ENCODE results near the gene MED13L. TPM values are rescaled to one million over a fixed set of nuclear protein-coding genes. Genes with fewer than 3 reads are reported as not detected.

Gene MED13L
- total and polyA plus RNA-seq, 2 donors (not counting 3 experiments of a cell fraction or from before 2014, with no cell fraction given) = 27.4 to 93.6 TPM

DNA sequence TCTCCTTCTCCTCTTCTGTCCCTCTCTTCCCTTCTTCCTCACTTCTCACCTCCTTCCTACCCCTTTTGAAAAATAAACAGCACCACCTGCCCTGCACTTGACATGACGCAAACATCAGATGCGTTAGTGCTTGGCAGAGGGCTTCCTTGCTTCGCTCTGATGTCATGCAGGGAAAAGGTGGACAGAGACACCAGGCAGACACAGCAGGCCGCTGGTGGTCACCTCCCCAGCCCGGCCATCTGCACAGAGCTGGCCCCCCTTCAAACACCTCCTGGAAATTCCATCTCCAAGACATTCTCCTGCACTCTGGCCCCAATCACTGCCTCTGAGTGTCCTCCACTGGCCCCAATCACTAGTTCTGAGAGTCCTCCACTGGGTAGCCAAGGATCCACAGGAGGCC is 353.6 kb downstream of the MED13L start:
- H3K9me1 ChIP-seq (replicated peaks; ENCODE audit: control insufficient read depth, extremely low read depth, insufficient read depth, low read length) = no peaks in the 10 kb centered on the region
- FAIRE-seq (no peak), DNase-seq (ENCODE audit: low read depth, low spot score) (no peak)
- intact Hi-C loops (cut with micrococcal nuclease) (loop anchor here (2.0 kb wide), 1 partner anchor 785 kb away; no protein-coding TSS in a partner anchor), dilution Hi-C loops (cut with MboI; ENCODE audit: extremely low pct_ligation_motif_present, low sequenced_read_pairs) (no loop called here)
- no peaks in the 10 kb centered on the region for H3K9me3 ChIP-seq (replicated peaks; ENCODE audit: control insufficient read depth, insufficient read depth, low read length)
- no peaks in the 10 kb centered on the region for H3K36me3 ChIP-seq (ENCODE audit: control insufficient read depth in 2 of 2, extremely low read depth in 1 of 2, insufficient read depth in 2 of 2, low read length in 2 of 2)
- H3K4me3 ChIP-seq (replicated peaks in 1 of 3; ENCODE audit: insufficient read depth in 1 of 3, low read depth in 1 of 3, low read length in 3 of 3) = no peak overlapping the region
- H2AFZ ChIP-seq (ENCODE audit: low read depth, low read length) = no peak overlapping the region
- POLR2A ChIA-PET = no interaction called here
- H3K27ac ChIP-seq (ENCODE audit: insufficient read depth, low read depth, low read length) = no peak overlapping the region
- peaks cover 0 to 2% of the 10 kb centered on the region in 2 experiments for H3K27me3 ChIP-seq (ENCODE audit: control insufficient read depth in 2 of 2, insufficient read depth in 2 of 2, low read length in 2 of 2)
- no peaks in the 10 kb centered on the region for H4K20me1 ChIP-seq (replicated peaks; ENCODE audit: control insufficient read depth, extremely low read depth, insufficient read depth, low read length)
- H3K4me2 ChIP-seq (ENCODE audit: insufficient read depth, low read length) = no peak overlapping the region
- TF ChIP-seq, protein P1, sequence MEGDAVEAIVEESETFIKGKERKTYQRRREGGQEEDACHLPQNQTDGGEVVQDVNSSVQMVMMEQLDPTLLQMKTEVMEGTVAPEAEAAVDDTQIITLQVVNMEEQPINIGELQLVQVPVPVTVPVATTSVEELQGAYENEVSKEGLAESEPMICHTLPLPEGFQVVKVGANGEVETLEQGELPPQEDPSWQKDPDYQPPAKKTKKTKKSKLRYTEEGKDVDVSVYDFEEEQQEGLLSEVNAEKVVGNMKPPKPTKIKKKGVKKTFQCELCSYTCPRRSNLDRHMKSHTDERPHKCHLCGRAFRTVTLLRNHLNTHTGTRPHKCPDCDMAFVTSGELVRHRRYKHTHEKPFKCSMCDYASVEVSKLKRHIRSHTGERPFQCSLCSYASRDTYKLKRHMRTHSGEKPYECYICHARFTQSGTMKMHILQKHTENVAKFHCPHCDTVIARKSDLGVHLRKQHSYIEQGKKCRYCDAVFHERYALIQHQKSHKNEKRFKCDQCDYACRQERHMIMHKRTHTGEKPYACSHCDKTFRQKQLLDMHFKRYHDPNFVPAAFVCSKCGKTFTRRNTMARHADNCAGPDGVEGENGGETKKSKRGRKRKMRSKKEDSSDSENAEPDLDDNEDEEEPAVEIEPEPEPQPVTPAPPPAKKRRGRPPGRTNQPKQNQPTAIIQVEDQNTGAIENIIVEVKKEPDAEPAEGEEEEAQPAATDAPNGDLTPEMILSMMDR (IDR thresholded peaks at IDR 0.05; ENCODE audit: extremely low read depth in 1 of 2, insufficient read depth in 1 of 2, low read depth in 1 of 2, low read length in 2 of 2) = no peak
- TF ChIP-seq FOS (IDR thresholded peaks at IDR 0.05; ENCODE audit: borderline replicate concordance, insufficient read depth, low read length) = no peak
- TF ChIP-seq JUN (IDR thresholded peaks at IDR 0.05; ENCODE audit: borderline replicate concordance, insufficient read depth, insufficient read length, low read depth) = no peak
- no peak for TF ChIP-seq GATA2 (IDR thresholded peaks at IDR 0.05; ENCODE audit: insufficient read depth, insufficient read length, low read depth, low read length)
- TF ChIP-seq EZH2 (IDR thresholded peaks at IDR 0.05; ENCODE audit: borderline replicate concordance, low read depth, low read length, severe bottlenecking) = no peak
- no peak for TF ChIP-seq MYC (IDR thresholded peaks at IDR 0.05; ENCODE audit: low read depth, low read length)
- TF ChIP-seq, protein P2, sequence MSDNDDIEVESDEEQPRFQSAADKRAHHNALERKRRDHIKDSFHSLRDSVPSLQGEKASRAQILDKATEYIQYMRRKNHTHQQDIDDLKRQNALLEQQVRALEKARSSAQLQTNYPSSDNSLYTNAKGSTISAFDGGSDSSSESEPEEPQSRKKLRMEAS (IDR thresholded peaks at IDR 0.05; ENCODE audit: insufficient read depth, insufficient read length) = no peak
- no peak for TF ChIP-seq POLR2A (IDR thresholded peaks at IDR 0.05; ENCODE audit: low read depth, low read length)
- no peak for TF ChIP-seq POLR2AphosphoS5 (IDR thresholded peaks at IDR 0.05; ENCODE audit: insufficient read depth, low read depth, low read length)
- CTCF ChIA-PET = interaction anchor here (1.9 kb wide), 1 partner anchor 785 kb away, joined by 11 read pairs; no protein-coding TSS in a partner anchor
- no peaks in the 10 kb centered on the region for H3K4me1 ChIP-seq (ENCODE audit: control insufficient read depth, extremely low read depth, insufficient read depth, low read length)
- no TSS peak for BruUV-seq (replicated peaks)
- no peaks in the 10 kb centered on the region for H3K79me2 ChIP-seq (ENCODE audit: control insufficient read depth, insufficient read depth, low read length)
- H3K9ac ChIP-seq (replicated peaks; ENCODE audit: extremely low read depth, insufficient read depth, low read length) = no peak overlapping the region
